Neuronal stem cell (in vitro differentiated cells): ENCODE data around the gene CPLX3.

Source experiments
- DNase-seq: peaks from one replicate; pipeline ENCODE4 v3.0.0-alpha.2; 2013; ENCODE audit warnings: low spot score
- H2AFZ ChIP-seq: one replicate; pipeline ENCODE4 v1.6.1; 2013; ENCODE audit warnings: mild to moderate bottlenecking, low read length, inconsistent platforms
- H2AK5ac ChIP-seq: 2 replicates; pipeline ENCODE4 v1.6.1; 2013; ENCODE audit warnings: low read depth, mild to moderate bottlenecking, inconsistent platforms, low read length, moderate library complexity, mixed read lengths
- H2BK120ac ChIP-seq: 2 replicates; pipeline ENCODE4 v1.6.1; 2013; ENCODE audit warnings: low read depth, mild to moderate bottlenecking, inconsistent platforms, low read length, moderate library complexity, mixed read lengths
- H2BK12ac ChIP-seq: one replicate; pipeline ENCODE4 v1.6.1; 2013; ENCODE audit warnings: low read length, inconsistent platforms
- H2BK15ac ChIP-seq: 2 replicates; pipeline ENCODE4 v1.6.1; 2013; ENCODE audit warnings: mild to moderate bottlenecking, low read length, inconsistent platforms, mixed read lengths
- H2BK5ac ChIP-seq: one replicate; pipeline ENCODE4 v1.6.1; 2013; ENCODE audit warnings: inconsistent platforms, mild to moderate bottlenecking, low read length, moderate library complexity
- H3K14ac ChIP-seq: one replicate; pipeline ENCODE4 v1.6.1; 2013; ENCODE audit warnings: low read length, inconsistent platforms
- H3K18ac ChIP-seq: 2 replicates; pipeline ENCODE4 v1.6.1; 2013; ENCODE audit warnings: low read length, inconsistent platforms
- H3K23ac ChIP-seq: 2 replicates; pipeline ENCODE4 v1.6.1; 2013; ENCODE audit warnings: low read depth, mild to moderate bottlenecking, mixed read lengths, low read length, inconsistent platforms; ENCODE audit not compliant: poor library complexity
- H3K27ac ChIP-seq: replicated peaks from 3 replicates; pipeline ENCODE4 v1.5.1; 2013; ENCODE audit warnings: low read length, inconsistent platforms
- H3K27me3 ChIP-seq, 3 experiments: 2 replicates each; pipeline ENCODE4 v1.6.1; 2013; ENCODE audit warnings: low read length in 3 of 3, mild to moderate bottlenecking in 2 of 3, inconsistent platforms in 1 of 3, low read depth in 1 of 3, mixed read lengths in 1 of 3, moderate library complexity in 1 of 3; ENCODE audit not compliant: control insufficient read depth in 3 of 3, insufficient read depth in 3 of 3
- H3K36me3 ChIP-seq, 2 donors: replicated peaks in 1 of 2; 2 replicates each; pipeline ENCODE4 v1.6.1; 2013; ENCODE audit warnings: low read length in 2 of 2; ENCODE audit not compliant: control insufficient read depth in 2 of 2, insufficient read depth in 2 of 2
- H3K4ac ChIP-seq: 2 replicates; pipeline ENCODE4 v1.6.1; 2013; ENCODE audit warnings: inconsistent platforms, mild to moderate bottlenecking, low read length, moderate library complexity
- H3K4me1 ChIP-seq, 2 donors: 1 replicate in 1 of 2; 2 replicates in 1 of 2; pipeline ENCODE4 v1.6.1; 2013; ENCODE audit warnings: low read length in 2 of 2, low read depth in 1 of 2; ENCODE audit not compliant: control insufficient read depth in 2 of 2, insufficient read depth in 1 of 2
- H3K4me2 ChIP-seq: one replicate; pipeline ENCODE4 v1.6.1; 2013; ENCODE audit warnings: mild to moderate bottlenecking, low read length, inconsistent platforms; ENCODE audit not compliant: insufficient read depth, poor library complexity, severe bottlenecking
- H3K4me3 ChIP-seq, 2 donors: 2 replicates each; pipeline ENCODE4 v1.5.1; 2013; ENCODE audit warnings: low read length in 2 of 2, mild to moderate bottlenecking in 2 of 2, inconsistent platforms in 1 of 2, moderate library complexity in 1 of 2
- H3K79me1 ChIP-seq: one replicate; pipeline ENCODE4 v1.6.1; 2013; ENCODE audit warnings: low read depth, mild to moderate bottlenecking, inconsistent platforms, low read length, moderate library complexity
- H3K9ac ChIP-seq: one replicate; pipeline ENCODE4 v1.6.1; 2013; ENCODE audit warnings: mild to moderate bottlenecking, low read depth, low read length, inconsistent platforms; ENCODE audit not compliant: poor library complexity
- H3K9me3 ChIP-seq, 2 donors: replicated peaks in 1 of 2; 2 replicates each; pipeline versions ENCODE3 to v1.6.1; 2013; ENCODE audit warnings: low read length in 2 of 2, mild to moderate bottlenecking in 2 of 2, inconsistent platforms in 1 of 2, low read depth in 1 of 2, mixed read lengths in 1 of 2, moderate library complexity in 1 of 2; ENCODE audit not compliant: control insufficient read depth in 2 of 2, insufficient read depth in 1 of 2
- H4K8ac ChIP-seq: one replicate; pipeline ENCODE4 v1.6.1; 2013; ENCODE audit warnings: low read depth, mild to moderate bottlenecking, inconsistent platforms, low read length, moderate library complexity
- H4K91ac ChIP-seq: one replicate; pipeline ENCODE4 v1.6.1; 2013; ENCODE audit warnings: low read length, low read depth, mild to moderate bottlenecking, inconsistent platforms; ENCODE audit not compliant: poor library complexity
- WGBS, 2 donors: extraction: QIAGEN DNeasy Blood & Tissue Kit; methylation state at CpG; one replicate each; pipeline ENCODE4 v1.1.7; 2013; ENCODE audit warnings: missing lambda C conversion rate in 2 of 2, mixed read lengths in 1 of 2; ENCODE audit not compliant: insufficient read length in 2 of 2, insufficient replicate concordance in 1 of 2; ENCODE audit errors: extremely low coverage in 2 of 2; 5-methylcytosine and 5-hydroxymethylcytosine counted together

The CPLX3 gene

DNA sequence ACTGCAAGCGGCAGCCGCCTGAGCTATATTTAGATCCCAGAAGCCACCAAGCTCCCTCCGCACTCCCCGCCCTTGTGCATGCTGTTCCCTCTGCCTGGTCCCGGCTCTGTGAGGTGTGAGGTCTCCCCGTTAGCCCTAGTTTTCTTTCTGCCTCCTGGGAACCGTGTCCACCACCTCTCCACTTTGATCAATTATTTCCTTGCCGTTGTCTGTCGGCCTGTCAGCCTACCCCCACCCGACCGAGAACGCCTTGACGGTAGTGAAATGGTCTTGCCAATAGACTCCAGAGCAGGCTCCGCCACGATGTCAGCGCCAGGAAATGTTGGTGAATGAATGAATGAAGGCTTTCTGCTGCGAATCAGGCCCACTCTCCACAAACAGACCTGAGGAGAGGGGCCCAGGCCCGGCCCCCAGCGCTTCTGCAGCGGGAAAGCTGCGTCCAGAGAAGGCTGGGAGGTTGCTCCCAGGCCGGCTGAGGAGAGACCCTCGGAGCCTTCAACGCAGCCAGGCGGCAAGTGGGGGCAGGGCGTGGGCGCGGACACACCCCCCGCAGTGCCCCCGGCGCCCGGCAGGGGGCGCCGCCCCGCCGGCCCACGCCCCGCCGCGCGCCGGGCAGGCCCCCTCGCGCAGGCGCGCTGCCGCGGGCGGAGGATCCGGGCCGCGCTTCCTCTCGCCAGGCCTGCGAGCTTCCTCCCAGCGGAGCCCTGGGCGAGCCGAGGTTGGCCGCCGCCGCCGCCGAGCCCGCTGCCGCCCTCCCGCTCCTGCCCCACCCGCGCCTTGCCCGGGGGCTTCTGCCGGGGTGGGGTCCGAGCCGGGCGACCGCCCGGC lies 44.8 kb upstream of the CPLX3 start, which contains the start of gene CSK:
TSS of gene CSK (plus strand) at position 650 of the 828 bp plus-strand sequence. CDS start 16,218 bp downstream, outside the sequence.
- Histone ChIP-seq H3K4me2 (peak within 1 kb of the TSS; percentile 87), H3K9me3 (no peaks in the 10 kb centered on the region), H3K9ac (peak within 1 kb of the TSS; percentile 91), H3K14ac (peak within 1 kb of the TSS; percentile 86), H2BK15ac (no peak within 1 kb of the TSS), H3K18ac (peak within 1 kb of the TSS; percentile 86), H3K4ac (no peak within 1 kb of the TSS), H4K91ac (no peak within 1 kb of the TSS), H2AK5ac (peak within 1 kb of the TSS; percentile 36), H2AFZ (peak within 1 kb of the TSS; percentile 96), H3K27ac (peak within 1 kb of the TSS; percentile 40), H2BK120ac (no peak within 1 kb of the TSS), H3K27me3 (peaks cover 0 to 14% (median 0%) of the 10 kb centered on the region in 3 experiments), H3K36me3 (peaks cover 3 to 20% of the 10 kb centered on the region in 2 donors), H3K4me3 (peak within 1 kb of the TSS; percentile 70 to 92), H3K4me1 (peaks cover 23 to 36% of the 10 kb centered on the region in 2 donors), H4K8ac (no peak within 1 kb of the TSS), H3K23ac (peak within 1 kb of the TSS; percentile 70), H3K79me1 (peaks cover 14% of the 10 kb centered on the region), H2BK5ac (no peak within 1 kb of the TSS), H2BK12ac (peak within 1 kb of the TSS; percentile 36)
- peak; percentile 73 for DNase-seq
- WGBS, 2 donors: no CpG with 5 or more reads among the region's 74 CpGs

DNA sequence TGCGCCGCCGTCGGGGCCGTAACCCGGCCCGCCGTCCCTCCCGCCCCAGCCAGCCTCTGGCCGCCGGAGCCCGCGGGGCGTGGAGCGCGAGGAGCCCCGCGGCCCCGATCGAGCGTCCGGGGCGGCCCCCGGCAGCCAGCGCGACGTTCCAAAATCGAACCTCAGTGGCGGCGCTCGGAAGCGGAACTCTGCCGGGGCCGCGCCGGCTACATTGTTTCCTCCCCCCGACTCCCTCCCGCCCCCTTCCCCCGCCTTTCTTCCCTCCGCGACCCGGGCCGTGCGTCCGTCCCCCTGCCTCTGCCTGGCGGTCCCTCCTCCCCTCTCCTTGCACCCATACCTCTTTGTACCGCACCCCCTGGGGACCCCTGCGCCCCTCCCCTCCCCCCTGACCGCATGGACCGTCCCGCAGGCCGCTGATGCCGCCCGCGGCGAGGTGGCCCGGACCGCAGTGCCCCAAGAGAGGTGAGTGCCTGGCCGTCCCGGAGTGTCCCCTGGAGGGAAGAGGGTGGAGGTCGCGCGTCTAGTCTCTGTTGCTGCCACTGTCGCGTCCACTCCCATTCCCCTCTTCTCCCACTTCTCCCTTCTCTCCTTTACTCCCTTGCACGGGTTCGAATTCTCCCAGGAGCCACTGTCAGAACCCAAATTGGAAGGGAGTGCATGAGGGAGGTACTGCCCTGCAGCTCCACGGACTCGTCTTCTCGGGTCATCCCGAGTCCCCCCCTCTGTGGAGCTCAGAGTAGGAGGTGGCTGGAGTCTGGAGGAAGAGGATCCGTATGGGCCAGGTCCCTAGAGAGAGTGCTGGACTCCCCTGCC lies 44.0 kb upstream of the CPLX3 start:
- Histone ChIP-seq H3K36me3 (peaks cover 3 to 21% of the 10 kb centered on the region in 2 donors), H3K27me3 (peaks cover 0 to 14% (median 0%) of the 10 kb centered on the region in 3 experiments), H2BK120ac (no peak overlapping the region), H3K14ac (no peak overlapping the region), H3K9ac (peak overlapping the region; percentile 91), H3K18ac (peak overlapping the region; percentile 86), H2BK5ac (no peak overlapping the region), H2BK15ac (no peak overlapping the region), H3K27ac (peak overlapping the region; percentile 40), H2AK5ac (peak overlapping the region; percentile 36), H4K8ac (no peak overlapping the region), H3K23ac (peak overlapping the region; percentile 70), H3K4me3 (peak overlapping the region; percentile 70 to 92), H3K9me3 (no peaks in the 10 kb centered on the region), H2AFZ (peak overlapping the region; percentile 76), H3K79me1 (peaks cover 14% of the 10 kb centered on the region), H3K4ac (no peak overlapping the region), H3K4me1 (peaks cover 18 to 27% of the 10 kb centered on the region in 2 donors), H2BK12ac (no peak overlapping the region), H3K4me2 (peak overlapping the region; percentile 87), H4K91ac (no peak overlapping the region)
- DNase-seq: no peak
- WGBS, 2 donors: no CpG with 5 or more reads among the region's 72 CpGs

- peaks cover 14% of the 10 kb centered on the region for H3K79me1 ChIP-seq
- DNase-seq: no peak
These were observed 43.2 kb upstream of the CPLX3 start for GRCh38 chr15:74783072-74783807.

More at GRCh38 chr15:74783072-74783807, 43.2 kb upstream of the CPLX3 start:
- Histone ChIP-seq H2AK5ac (peak overlapping the region; percentile 36), H3K4me1 (peaks cover 19 to 23% of the 10 kb centered on the region in 2 donors), H3K27ac (no peak overlapping the region), H3K27me3 (peaks cover 0 to 14% (median 0%) of the 10 kb centered on the region in 3 experiments), H3K4ac (no peak overlapping the region), H2BK120ac (no peak overlapping the region), H3K36me3 (peaks cover 3 to 25% of the 10 kb centered on the region in 2 donors), H3K18ac (peak overlapping the region; percentile 83), H3K9ac (peak overlapping the region; percentile 91), H2AFZ (no peak overlapping the region), H4K91ac (no peak overlapping the region), H3K14ac (peak overlapping the region; percentile 48), H3K9me3 (no peaks in the 10 kb centered on the region), H3K23ac (peak overlapping the region; percentile 8), H4K8ac (no peak overlapping the region), H2BK12ac (no peak overlapping the region), H3K4me2 (peak overlapping the region; percentile 87), H3K4me3 (peak overlapping the region; percentile 70 to 92), H2BK5ac (no peak overlapping the region), H2BK15ac (no peak overlapping the region)
- WGBS, 2 donors: no CpG with 5 or more reads among the region's 13 CpGs
